Measurements from ENCODE around the gene IRGQ.

The IRGQ gene

GRCh38 chr19:43540381-43540780, 55.6 kb downstream of the IRGQ start:
- no peak for DNase-seq
- no peak for TF ChIP-seq GATA1 (IDR thresholded peaks at IDR 0.05; ENCODE audit: low read depth, low read length)
- TF ChIP-seq POLR2A (IDR thresholded peaks at IDR 0.05; ENCODE audit: low read length) = no peak

GRCh38 chr19:43538922-43539321, 57.0 kb downstream of the IRGQ start:
- peak in 1 of 2 experiments; percentile 10 for DNase-seq
- TF ChIP-seq GATA1 (IDR thresholded peaks at IDR 0.05; ENCODE audit: low read depth, low read length) = no peak
- no peak for TF ChIP-seq POLR2A (IDR thresholded peaks at IDR 0.05; ENCODE audit: low read length)

GRCh38 chr19:43534816-43535761, 60.8 kb downstream of the IRGQ start:
- peak; percentile 56 to 59 for DNase-seq
- TF ChIP-seq POLR2A (IDR thresholded peaks at IDR 0.05; ENCODE audit: low read length) (no peak), GATA1 (IDR thresholded peaks at IDR 0.05; ENCODE audit: low read depth, low read length) (no peak)

Measured in erythroblast (primary cell).